Endothelial cell of umbilical vein (primary cell): ENCODE data around the gene FRZB. TPM values are rescaled to one million over a fixed set of nuclear protein-coding genes. Genes with fewer than 3 reads are reported as not detected.

Experiments used
- BruUV-seq: library from RNA; stranded (reverse); fragments of 400-500 nt; replicated peaks from 2 replicates; lab custom pipeline; 2021; lab: Mats Ljungman, UMichigan
- CTCF ChIA-PET: fragments of 300-600, 350-600 bp; sonication (Branson Sonifier 250); formaldehyde crosslinking; loops from one replicate; lab custom pipeline; 2021; ENCODE audit warnings: antibody characterized with exemption, inconsistent platforms; lab: Charles Lee
- POLR2A ChIA-PET: fragments of 300-600, 350-600 bp; sonication (Branson Sonifier 250); formaldehyde crosslinking; loops from one replicate; lab custom pipeline; 2021; ENCODE audit warnings: antibody characterized with exemption, inconsistent platforms; lab: Charles Lee
- DNase-seq: peaks from one replicate; pipeline ENCODE4 v3.0.0-alpha.2; 2011; ENCODE audit warnings: low read depth, low spot score
- FAIRE-seq: peaks from 2 replicates; lab custom pipeline; 2011; peaks lifted over from hg19 to GRCh38; lab: Jason Lieb, UNC
- H2AFZ ChIP-seq: 2 replicates; pipeline ENCODE4 v1.6.0; 2012; ENCODE audit warnings: low read depth, low read length, control low read depth, inconsistent platforms
- H3K27ac ChIP-seq: 2 replicates; pipeline ENCODE4 v1.5.1; 2011; ENCODE audit warnings: low read depth, mild to moderate bottlenecking, control low read depth, low read length, moderate library complexity; ENCODE audit not compliant: insufficient read depth
- H3K27me3 ChIP-seq, 2 experiments: 2 replicates each; pipeline versions ENCODE4 v1.6.0 to v1.6.1; 2011; ENCODE audit warnings: low read length in 2 of 2, mixed read lengths in 1 of 2; ENCODE audit not compliant: control insufficient read depth in 2 of 2, insufficient read depth in 2 of 2
- H3K36me3 ChIP-seq, 2 experiments: 2 replicates in 1 of 2; 3 replicates in 1 of 2; pipeline ENCODE4 v1.5.1; 2011; ENCODE audit warnings: low read length in 2 of 2, mild to moderate bottlenecking in 1 of 2, moderate library complexity in 1 of 2; ENCODE audit not compliant: control insufficient read depth in 2 of 2, insufficient read depth in 2 of 2; ENCODE audit errors: extremely low read depth in 1 of 2
- H3K4me1 ChIP-seq: 3 replicates; pipeline ENCODE4 v1.5.1; 2011; ENCODE audit warnings: mild to moderate bottlenecking, low read length; ENCODE audit not compliant: control insufficient read depth, insufficient read depth; ENCODE audit errors: extremely low read depth
- H3K4me2 ChIP-seq: 2 replicates; pipeline ENCODE4 v1.6.1; 2011; ENCODE audit warnings: low read length, control low read depth, mixed read lengths; ENCODE audit not compliant: insufficient read depth
- H3K4me3 ChIP-seq, 3 experiments: fragments of 200-600 bp in 1 of 3; sonication (generic), shearing (Covaris generic) in 1 of 3; replicated peaks in 1 of 3; 2 replicates each; pipeline ENCODE4 v1.5.1; 2011 to 2016; ENCODE audit warnings: control low read depth in 3 of 3, low read length in 3 of 3, mild to moderate bottlenecking in 2 of 3, inconsistent platforms in 1 of 3, low read depth in 1 of 3, moderate library complexity in 1 of 3; ENCODE audit not compliant: insufficient read depth in 1 of 3
- H3K79me2 ChIP-seq: 2 replicates; pipeline ENCODE4 v1.6.0; 2012; ENCODE audit warnings: low read length, inconsistent platforms; ENCODE audit not compliant: control insufficient read depth, insufficient read depth
- H3K9ac ChIP-seq: replicated peaks from 2 replicates; pipeline ENCODE3; 2011; ENCODE audit warnings: low read length, control low read depth; ENCODE audit not compliant: insufficient read depth; ENCODE audit errors: extremely low read depth
- H3K9me1 ChIP-seq: replicated peaks from 3 replicates; pipeline ENCODE4 v1.6.0; 2011; ENCODE audit warnings: mild to moderate bottlenecking, low read length; ENCODE audit not compliant: control insufficient read depth, insufficient read depth; ENCODE audit errors: extremely low read depth
- H3K9me3 ChIP-seq: replicated peaks from 2 replicates; pipeline ENCODE4 v1.5.1; 2012; ENCODE audit warnings: low read length, inconsistent platforms; ENCODE audit not compliant: control insufficient read depth, insufficient read depth
- H4K20me1 ChIP-seq: replicated peaks from 2 replicates; pipeline ENCODE3; 2011; ENCODE audit warnings: mild to moderate bottlenecking, low read length; ENCODE audit not compliant: control insufficient read depth, insufficient read depth; ENCODE audit errors: extremely low read depth
- CTCF ChIP-seq, 2 donors: IDR thresholded peaks; 1 replicate in 1 of 2; 2 replicates in 1 of 2; pipeline ENCODE4 v1.5.1; 2011; ENCODE audit warnings: low read length in 2 of 2, mild to moderate bottlenecking in 2 of 2, moderate library complexity in 2 of 2, control low read depth in 1 of 2, inconsistent platforms in 1 of 2, low read depth in 1 of 2; ENCODE audit not compliant: insufficient read depth in 1 of 2; ENCODE audit errors: extremely low read depth in 1 of 2
- EZH2 ChIP-seq: IDR thresholded peaks from 2 replicates; pipeline ENCODE4 v1.6.1; 2012; ENCODE audit warnings: borderline replicate concordance, low read depth, mild to moderate bottlenecking, moderate library complexity, low read length, inconsistent platforms; ENCODE audit not compliant: severe bottlenecking
- FOS ChIP-seq: IDR thresholded peaks from 2 replicates; pipeline ENCODE4 v1.6.1; 2011; ENCODE audit warnings: mild to moderate bottlenecking, low read length, moderate library complexity, borderline replicate concordance; ENCODE audit not compliant: insufficient read depth
- GATA2 ChIP-seq: IDR thresholded peaks from 2 replicates; pipeline ENCODE4 v1.7.0; 2011; ENCODE audit warnings: low read depth, mild to moderate bottlenecking, moderate library complexity, mixed read lengths, low read length; ENCODE audit not compliant: insufficient read length, insufficient read depth
- JUN ChIP-seq: IDR thresholded peaks from 2 replicates; pipeline ENCODE4 v1.6.1; 2011; ENCODE audit warnings: borderline replicate concordance, low read depth; ENCODE audit not compliant: insufficient read length, insufficient read depth
- MAX ChIP-seq: IDR thresholded peaks from 2 replicates; pipeline ENCODE4 v1.6.1; 2011; ENCODE audit not compliant: insufficient read depth, insufficient read length
- MYC ChIP-seq: IDR thresholded peaks from one replicate; pipeline ENCODE4 v1.6.1; 2011; ENCODE audit warnings: mild to moderate bottlenecking, low read depth, low read length
- POLR2A ChIP-seq: IDR thresholded peaks from 2 replicates; pipeline ENCODE4 v1.6.1; 2012; ENCODE audit warnings: low read depth, mild to moderate bottlenecking, control low read depth, low read length
- POLR2AphosphoS5 ChIP-seq: IDR thresholded peaks from 2 replicates; pipeline ENCODE4 v1.6.1; 2012; ENCODE audit warnings: low read depth, mild to moderate bottlenecking, control low read depth, low read length, moderate library complexity; ENCODE audit not compliant: insufficient read depth
- dilution Hi-C: fragments of 300-500 bp; cut with MboI; formaldehyde crosslinking; loops from one replicate; pipeline ENCODE4 v1.15.0; 2019; ENCODE audit warnings: low sequenced_read_pairs; ENCODE audit not compliant: extremely low pct_ligation_motif_present
- intact Hi-C: fragments of 100-400 bp; cut with micrococcal nuclease; formaldehyde crosslinking; loops from one replicate; pipeline ENCODE4 v1.10.0; 2022
- polyA plus RNA-seq, 4 experiments: library from polyadenylated mRNA; depleted of rRNA in 3 of 4; stranded (reverse) in 3 of 4; unstranded in 1 of 4; fragments of >200 nt; gene quantifications; 2 replicates each; pipeline versions ENCODE4 v1.2.1 to v1.2.3, GENCODE V29; 2011 to 2012; ENCODE audit warnings: missing spikeins in 1 of 4
- total RNA-seq: library from RNA; stranded (reverse); gene quantifications from 2 replicates; pipeline ENCODE4 v1.2.3, GENCODE V29; 2021

FRZB gene
- total and polyA plus RNA-seq, 2 donors (not counting 3 experiments of a cell fraction or from before 2014, with no cell fraction given), result 0.04 TPM; not detected in 1

- no peak overlapping the region for H3K4me2 ChIP-seq
- POLR2A ChIA-PET, result interaction anchor here (0.7 kb wide), 1 partner anchor 19 kb away, joined by 4 read pairs; no protein-coding TSS in a partner anchor
- no TSS peak for BruUV-seq
- dilution Hi-C loops (no loop called here), intact Hi-C loops (no loop called here)
- no peak for FAIRE-seq
- H3K4me1 ChIP-seq, result no peaks in the 10 kb centered on the region
- CTCF ChIA-PET, result interaction anchor here (1.5 kb wide), 1 partner anchor 78 kb away, joined by 4 read pairs; no protein-coding TSS in a partner anchor
- H3K79me2 ChIP-seq, result no peaks in the 10 kb centered on the region
- H3K4me3 ChIP-seq, result no peak overlapping the region
- no peaks in the 10 kb centered on the region for H4K20me1 ChIP-seq
- H2AFZ ChIP-seq, result no peak overlapping the region
- no peak for DNase-seq
- H3K36me3 ChIP-seq, result no peaks in the 10 kb centered on the region
- no peak overlapping the region for H3K27ac ChIP-seq
- no peaks in the 10 kb centered on the region for H3K27me3 ChIP-seq
- H3K9me1 ChIP-seq, result no peaks in the 10 kb centered on the region
- H3K9me3 ChIP-seq, result no peaks in the 10 kb centered on the region
- no peak for TF ChIP-seq MYC
- no peak for TF ChIP-seq JUN
- TF ChIP-seq POLR2AphosphoS5, result no peak
- no peak for TF ChIP-seq MAX
- no peak for TF ChIP-seq CTCF (IDR thresholded peaks at IDR 0.05; ENCODE audit: extremely low read depth in 1 of 2, insufficient read depth in 1 of 2, low read depth in 1 of 2, low read length in 2 of 2)
- no peak for TF ChIP-seq POLR2A
- TF ChIP-seq EZH2, result no peak
- no peak for TF ChIP-seq GATA2
- TF ChIP-seq FOS, result no peak
- H3K9ac ChIP-seq, result no peak overlapping the region
These were observed 35.3 kb upstream of the FRZB start for GRCh38 chr2:182901748-182902147.
